Left colon (tissue), 2 donors: Measurements from ENCODE around the gene SMG7. TPM values are rescaled to one million over a fixed set of nuclear protein-coding genes. Genes with fewer than 3 reads are reported as not detected.

Experiments used
- ATAC-seq: fragments of 200-7000 bp; cut with Tn5 transposase; one replicate; pipeline ENCODE4 v1.9.1; 2020; ENCODE audit warnings: mild to moderate bottlenecking, moderate library complexity
- DNase-seq, 2 donors: peaks; one replicate each; pipeline ENCODE4 v3.0.0-alpha.2; 2020
- intact Hi-C, 2 donors: fragments of 100-400 bp; cut with DNase I in 1 of 2; cut with micrococcal nuclease in 1 of 2; formaldehyde crosslinking; loops; one replicate each; pipeline versions ENCODE4 v1.11.2 to v1.14.0; 2022; cut with DNase I, micrococcal nuclease
- total RNA-seq, 2 donors: library from RNA; stranded (reverse); fragmentation: NEBNext Ultra II Directional; extraction: Animal tissue kit (Norgen Biotek cat#: 25700); gene quantifications; one replicate each; pipeline ENCODE4 v1.2.1, GENCODE V29; 2021
- donor health status: DM: no; HTN: no; CAD: no.
- donor health status: DM: yes; HTN: yes; CAD: no.

The SMG7 gene
- total RNA-seq, 2 donors from 2014 or later: 53.4 to 56.3 TPM

GRCh38 chr1:183577897-183578465 lies 105.7 kb downstream of the SMG7 start:
- no peak for DNase-seq
- ATAC-seq: no peak
- intact Hi-C loops: no loop called here

GRCh38 chr1:183578856-183579255 lies 106.6 kb downstream of the SMG7 start:
- DNase-seq (no peak), ATAC-seq (no peak)
- intact Hi-C loops: no loop called here

- DNase-seq (no peak), ATAC-seq (no peak)
- intact Hi-C loops: no loop called here
Observed at GRCh38 chr1:183580281-183580682, 108.0 kb downstream of the SMG7 start.

- intact Hi-C loops: no loop called here
- ATAC-seq (peak; percentile 56), DNase-seq (no peak)
Observed at GRCh38 chr1:183582021-183582713, 109.9 kb downstream of the SMG7 start.

- no peak for ATAC-seq
- no peak for DNase-seq
- intact Hi-C loops: no loop called here
Observed at GRCh38 chr1:183583466-183583865, 111.2 kb downstream of the SMG7 start.

GRCh38 chr1:183584147-183584546 lies 111.8 kb downstream of the SMG7 start:
- ATAC-seq (no peak), DNase-seq (no peak)
- intact Hi-C loops: no loop called here

- DNase-seq (peak in 1 of 2 donors; percentile 30), ATAC-seq (peak; percentile 72)
- intact Hi-C loops: no loop called here
Observed at GRCh38 chr1:183585038-183585437, 112.7 kb downstream of the SMG7 start.

- ATAC-seq: no peak
- no peak for DNase-seq
- intact Hi-C loops: no loop called here
Observed at GRCh38 chr1:183586455-183586854, 114.2 kb downstream of the SMG7 start.

- DNase-seq: no peak
- no peak for ATAC-seq
Observed at GRCh38 chr1:183586926-183587325, 114.6 kb downstream of the SMG7 start.

GRCh38 chr1:183588827-183589226 lies 116.5 kb downstream of the SMG7 start:
- peak; percentile 25 to 49 for DNase-seq
- intact Hi-C loops: no loop called here
- peak; percentile 92 for ATAC-seq

More at GRCh38 chr1:183586926-183587325, 114.6 kb downstream of the SMG7 start:
- intact Hi-C loops: no loop called here

GRCh38 chr1:183589384-183589783 lies 117.1 kb downstream of the SMG7 start:
- ATAC-seq (no peak), DNase-seq (no peak)
- intact Hi-C loops: no loop called here

GRCh38 chr1:183589874-183590243 lies 117.6 kb downstream of the SMG7 start:
- DNase-seq (no peak), ATAC-seq (no peak)

GRCh38 chr1:183590244-183591191 lies 118.2 kb downstream of the SMG7 start, which contains the start of gene NCF2:
TSS of gene NCF2 (minus strand) at chr1:183590459. CDS start at chr1:183590329, 130 bp downstream.
- DNase-seq (peak in 1 of 2 donors; percentile 29), ATAC-seq (peak; percentile 62)
- intact Hi-C loops: no loop called here

More at GRCh38 chr1:183589874-183590243, 117.6 kb downstream of the SMG7 start:
- intact Hi-C loops: no loop called here

GRCh38 chr1:183592733-183593132 lies 120.4 kb downstream of the SMG7 start:
- ATAC-seq (no peak), DNase-seq (no peak)
- intact Hi-C loops: no loop called here

- no peak for ATAC-seq
- intact Hi-C loops: no loop called here
Observed at GRCh38 chr1:183593356-183593755, 121.1 kb downstream of the SMG7 start.

GRCh38 chr1:183595537-183595936 lies 123.2 kb downstream of the SMG7 start:
- DNase-seq (no peak), ATAC-seq (no peak)
- intact Hi-C loops: no loop called here

More at GRCh38 chr1:183593356-183593755, 121.1 kb downstream of the SMG7 start:
- no peak for DNase-seq

GRCh38 chr1:183596500-183596899 lies 124.2 kb downstream of the SMG7 start:
- ATAC-seq: no peak
- DNase-seq: no peak

GRCh38 chr1:183597656-183598347 lies 125.5 kb downstream of the SMG7 start:
- DNase-seq (no peak), ATAC-seq (no peak)
- intact Hi-C loops: no loop called here

More at GRCh38 chr1:183596500-183596899, 124.2 kb downstream of the SMG7 start:
- intact Hi-C loops: no loop called here

- intact Hi-C loops: no loop called here
- DNase-seq (no peak), ATAC-seq (peak; percentile 27)
Observed at GRCh38 chr1:183598386-183598785, 126.1 kb downstream of the SMG7 start.
